Lung (tissue), 12 donors: Measurements from ENCODE around the gene OSBPL6. TPM values are rescaled to one million over a fixed set of nuclear protein-coding genes. Genes with fewer than 3 reads are reported as not detected.
A peak's percentile ranks its signal among the peaks of the same experiment; 100 is the strongest.

Experiments
- ATAC-seq: fragments of 200-7000 bp; cut with Tn5 transposase; one replicate; pipeline ENCODE4 v1.9.1; 2020; ENCODE audit warnings: moderate number of reproducible peaks; ENCODE audit not compliant: insufficient read depth, low FRiP score
- DNase-seq, 3 donors: peaks; one replicate each; pipeline ENCODE4 v3.0.0-alpha.2; 2013 to 2017
- H3K27ac ChIP-seq, 2 donors: one replicate each; pipeline ENCODE4 v1.5.1; 2013; ENCODE audit warnings: mild to moderate bottlenecking in 2 of 2, moderate library complexity in 2 of 2, control low read depth in 1 of 2, inconsistent platforms in 1 of 2, low read depth in 1 of 2, low read length in 1 of 2
- H3K27me3 ChIP-seq, 3 donors: one replicate each; pipeline ENCODE4 v1.5.1; 2013; ENCODE audit warnings: low read length in 2 of 3; ENCODE audit not compliant: control insufficient read depth in 3 of 3, insufficient read depth in 3 of 3
- H3K36me3 ChIP-seq, 4 donors: one replicate each; pipeline ENCODE4 v1.5.1; 2013; ENCODE audit warnings: low read length in 4 of 4, mild to moderate bottlenecking in 1 of 4, moderate library complexity in 1 of 4; ENCODE audit not compliant: control insufficient read depth in 4 of 4, insufficient read depth in 4 of 4
- H3K4me1 ChIP-seq, 5 donors: one replicate each; pipeline ENCODE4 v1.5.1; 2013; ENCODE audit warnings: low read length in 5 of 5, mild to moderate bottlenecking in 2 of 5, moderate library complexity in 1 of 5; ENCODE audit not compliant: control insufficient read depth in 5 of 5, insufficient read depth in 5 of 5
- H3K4me3 ChIP-seq: one replicate; pipeline ENCODE4 v1.5.1; 2013; ENCODE audit warnings: mild to moderate bottlenecking, control low read depth, moderate library complexity
- H3K9ac ChIP-seq, 2 donors: one replicate each; pipeline ENCODE4 v1.5.1; 2013; ENCODE audit warnings: low read length in 2 of 2, control low read depth in 1 of 2; ENCODE audit not compliant: insufficient read depth in 1 of 2
- H3K9me3 ChIP-seq, 4 donors: one replicate each; pipeline ENCODE4 v1.5.1; 2013; ENCODE audit warnings: low read length in 3 of 4, mild to moderate bottlenecking in 1 of 4, moderate library complexity in 1 of 4; ENCODE audit not compliant: control insufficient read depth in 4 of 4, insufficient read depth in 3 of 4
- CTCF ChIP-seq: IDR thresholded peaks from 2 replicates; pipeline ENCODE4 v1.5.1; 2012; ENCODE audit warnings: mild to moderate bottlenecking; ENCODE audit errors: control extremely low read depth, extremely low read depth
- WGBS, 2 donors: extraction: QIAGEN DNeasy Blood & Tissue Kit; methylation state at CpG; one replicate each; pipeline ENCODE4 v1.1.7; 2013; 5-methylcytosine and 5-hydroxymethylcytosine counted together
- polyA plus RNA-seq, 2 donors: library from polyadenylated mRNA; stranded (reverse); fragments of 200-250 nt; gene quantifications; one replicate each; pipeline ENCODE4 v1.2.1, GENCODE V29; 2013
- total RNA-seq, 2 donors: library from RNA; depleted of rRNA in 1 of 2; stranded (reverse); fragments of >200 nt in 1 of 2; gene quantifications; one replicate each; pipeline ENCODE4 v1.2.1, GENCODE V29; 2014 to 2021
- donor health status: control.
- donor health status: control.
- donor health status: Bipolar disorder and iron deficiency.
- donor health status: healthy.
- donor health status: DM: yes; HTN: yes; CAD: no.

OSBPL6 gene
- total and polyA plus RNA-seq, 4 donors: 1.9 to 23.5 (median 7.8) TPM

- Histone ChIP-seq H3K4me1 (no peaks in the 10 kb centered on the region), H3K27me3 (no peaks in the 10 kb centered on the region), H3K36me3 (peaks cover 0 to 7% (median 0%) of the 10 kb centered on the region in 4 donors), H3K27ac (no peak overlapping the region), H3K4me3 (no peak overlapping the region), H3K9ac (no peak overlapping the region), H3K9me3 (no peaks in the 10 kb centered on the region)
- WGBS, 2 donors: 84 to 95% methylated on average over 1 of the region's 1 CpG
- DNase-seq: no peak
- no peak for TF ChIP-seq CTCF
- no peak for ATAC-seq
Measured at GRCh38 chr2:178380763-178381162, 186.5 kb downstream of the OSBPL6 start.

- H3K4me1 ChIP-seq: peaks cover 0 to 2% (median 0%) of the 10 kb centered on the region in 5 donors
- H3K36me3 ChIP-seq: peaks cover 0 to 7% (median 0%) of the 10 kb centered on the region in 4 donors
- no peaks in the 10 kb centered on the region for H3K27me3 ChIP-seq
- no peak overlapping the region for H3K9ac ChIP-seq
- no peak overlapping the region for H3K4me3 ChIP-seq
- no peak for ATAC-seq
- no peak for TF ChIP-seq CTCF
- no peak for DNase-seq
- 91 to 96% methylated on average over 5 of the region's 5 CpGs for WGBS, 2 donors
- no peak overlapping the region for H3K27ac ChIP-seq
- no peaks in the 10 kb centered on the region for H3K9me3 ChIP-seq
Measured at GRCh38 chr2:178383718-178384117, 189.4 kb downstream of the OSBPL6 start.

- Histone ChIP-seq H3K9me3 (no peaks in the 10 kb centered on the region), H3K27me3 (no peaks in the 10 kb centered on the region), H3K27ac (no peak overlapping the region), H3K36me3 (peaks cover 0 to 7% (median 0%) of the 10 kb centered on the region in 4 donors), H3K4me3 (no peak overlapping the region), H3K4me1 (peaks cover 0 to 2% (median 0%) of the 10 kb centered on the region in 5 donors), H3K9ac (no peak overlapping the region)
- 69 to 78% methylated on average over 4 of the region's 4 CpGs for WGBS, 2 donors
- no peak for TF ChIP-seq CTCF
- ATAC-seq: no peak
- DNase-seq: peak in 1 of 3 donors; percentile 19
Measured at GRCh38 chr2:178385595-178386148, 191.4 kb downstream of the OSBPL6 start.
